H1 (cell line): ENCODE measurements around the gene CIT. TPM values are rescaled to one million over a fixed set of nuclear protein-coding genes. Genes with fewer than 3 reads are reported as not detected.

ENCODE experiments used
- CTCF ChIA-PET: fragments of 300-600 bp; sonication (Branson Sonifier 250); formaldehyde crosslinking; loops from one replicate; lab custom pipeline; 2021; ENCODE audit not compliant: partially characterized antibody; lab: Charles Lee
- POLR2A ChIA-PET: fragments of 300-600 bp; sonication (Branson Sonifier 250); formaldehyde crosslinking; loops from one replicate; lab custom pipeline; 2021; ENCODE audit warnings: inconsistent platforms; ENCODE audit not compliant: partially characterized antibody; lab: Charles Lee
- DNase-seq, 2 experiments: peaks; one replicate each; pipeline versions ENCODE4 v3.0.0 to v3.0.0-alpha.2; 2010 to 2022; ENCODE audit warnings: low spot score in 2 of 2, low read depth in 1 of 2, mixed read lengths in 1 of 2
- FAIRE-seq: peaks from 2 replicates; lab custom pipeline; 2011; peaks lifted over from hg19 to GRCh38; lab: Jason Lieb, UNC
- H2AFZ ChIP-seq: 2 replicates; pipeline ENCODE4 v1.8.1; 2012; ENCODE audit warnings: low read length, inconsistent platforms
- H2AK5ac ChIP-seq: 2 replicates; pipeline ENCODE4 v1.6.1; 2013; ENCODE audit warnings: low read depth, low read length
- H2BK120ac ChIP-seq: replicated peaks from 2 replicates; pipeline ENCODE3; 2013; ENCODE audit warnings: low read depth, low read length, inconsistent platforms
- H2BK12ac ChIP-seq: 2 replicates; pipeline ENCODE4 v1.6.1; 2013; ENCODE audit warnings: low read depth, low read length
- H2BK15ac ChIP-seq: 2 replicates; pipeline ENCODE4 v1.6.1; 2013; ENCODE audit warnings: low read length
- H2BK20ac ChIP-seq: 2 replicates; pipeline ENCODE4 v1.6.1; 2013; ENCODE audit warnings: low read length
- H2BK5ac ChIP-seq: 2 replicates; pipeline ENCODE4 v1.6.1; 2013; ENCODE audit warnings: low read depth, low read length
- H3K14ac ChIP-seq: 2 replicates; pipeline ENCODE4 v1.6.1; 2013; ENCODE audit warnings: inconsistent platforms; ENCODE audit not compliant: insufficient read length
- H3K18ac ChIP-seq: 2 replicates; pipeline ENCODE4 v1.6.1; 2013; ENCODE audit warnings: low read length; ENCODE audit errors: extremely low read depth
- H3K23ac ChIP-seq: 2 replicates; pipeline ENCODE4 v1.6.1; 2013; ENCODE audit warnings: inconsistent platforms; ENCODE audit not compliant: insufficient read length
- H3K23me2 ChIP-seq: 2 replicates; pipeline ENCODE4 v1.6.1; 2013; ENCODE audit warnings: low read depth, low read length
- H3K27ac ChIP-seq: 2 replicates; pipeline ENCODE4 v1.6.1; 2011; ENCODE audit warnings: low read depth, low read length, inconsistent platforms
- H3K27me3 ChIP-seq, 4 experiments: replicated peaks in 1 of 4; 1 replicate in 1 of 4; 2 replicates in 3 of 4; pipeline versions ENCODE4 v1.6.1 to v1.8.1; 2011 to 2013; ENCODE audit warnings: low read length in 3 of 4, mild to moderate bottlenecking in 3 of 4, inconsistent platforms in 2 of 4, mixed read lengths in 2 of 4, moderate library complexity in 1 of 4; ENCODE audit not compliant: control insufficient read depth in 3 of 4, insufficient read depth in 3 of 4; ENCODE audit errors: extremely low read depth in 1 of 4
- H3K36me3 ChIP-seq, 4 experiments: 2 replicates each; pipeline versions ENCODE4 v1.6.1 to v1.8.1; 2011 to 2013; ENCODE audit warnings: mild to moderate bottlenecking in 4 of 4, low read length in 3 of 4, moderate library complexity in 2 of 4, control low read depth in 1 of 4, inconsistent platforms in 1 of 4; ENCODE audit not compliant: insufficient read depth in 4 of 4, control insufficient read depth in 2 of 4
- H3K4ac ChIP-seq: replicated peaks from 2 replicates; pipeline ENCODE3; 2013; ENCODE audit warnings: low read length, low read depth, mixed read lengths, inconsistent platforms; ENCODE audit not compliant: insufficient read length
- H3K4me1 ChIP-seq, 4 experiments: replicated peaks in 1 of 4; 1 replicate in 1 of 4; 2 replicates in 3 of 4; pipeline versions ENCODE4 v1.6.1 to v1.8.1; 2011 to 2013; ENCODE audit warnings: low read length in 3 of 4, inconsistent platforms in 2 of 4, mixed read lengths in 1 of 4; ENCODE audit not compliant: insufficient read depth in 4 of 4, control insufficient read depth in 3 of 4
- H3K4me2 ChIP-seq, 2 experiments: 2 replicates each; pipeline versions ENCODE4 v1.6.1 to v1.8.1; 2011 to 2013; ENCODE audit warnings: low read depth in 2 of 2, low read length in 2 of 2, control low read depth in 1 of 2, inconsistent platforms in 1 of 2, mild to moderate bottlenecking in 1 of 2; ENCODE audit not compliant: insufficient read depth in 1 of 2
- H3K4me3 ChIP-seq, 4 experiments: fragments of 200-600, 300-600 bp in 1 of 4; sonication (generic), shearing (Covaris generic), sonication (Bioruptor Twin) in 1 of 4; 2 replicates each; pipeline versions ENCODE4 v1.5.1 to v1.8.1; 2011 to 2016; ENCODE audit warnings: low read length in 4 of 4, low read depth in 3 of 4, control low read depth in 2 of 4, inconsistent platforms in 2 of 4, mild to moderate bottlenecking in 2 of 4, mixed read lengths in 1 of 4, moderate library complexity in 1 of 4; ENCODE audit not compliant: insufficient read depth in 2 of 4; ENCODE audit errors: extremely low read depth in 1 of 4
- H3K56ac ChIP-seq: replicated peaks from 2 replicates; pipeline ENCODE3; 2013; ENCODE audit warnings: low read depth, mild to moderate bottlenecking, mixed read lengths, low read length, inconsistent platforms; ENCODE audit not compliant: insufficient read length
- H3K79me1 ChIP-seq: 2 replicates; pipeline ENCODE4 v1.6.1; 2013; ENCODE audit warnings: low read depth, low read length, control low read depth
- H3K79me2 ChIP-seq, 2 experiments: 2 replicates each; pipeline versions ENCODE4 v1.6.1 to v1.8.1; 2012 to 2013; ENCODE audit warnings: low read length in 2 of 2, mild to moderate bottlenecking in 2 of 2, inconsistent platforms in 1 of 2; ENCODE audit not compliant: insufficient read depth in 2 of 2, control insufficient read depth in 1 of 2
- H3K9ac ChIP-seq, 4 experiments: replicated peaks in 1 of 4; 1 replicate in 1 of 4; 2 replicates in 3 of 4; pipeline versions ENCODE4 v1.6.1 to v1.8.1; 2011 to 2013; ENCODE audit warnings: low read depth in 3 of 4, low read length in 3 of 4, control low read depth in 2 of 4, mild to moderate bottlenecking in 2 of 4, moderate library complexity in 2 of 4, inconsistent platforms in 1 of 4; ENCODE audit errors: extremely low read depth in 1 of 4
- H3K9me3 ChIP-seq, 2 experiments: 2 replicates each; pipeline versions ENCODE4 v1.6.1 to v1.8.1; 2012 to 2013; ENCODE audit warnings: mild to moderate bottlenecking in 2 of 2, moderate library complexity in 2 of 2, control low read depth in 1 of 2, inconsistent platforms in 1 of 2, low read depth in 1 of 2, low read length in 1 of 2, mixed read lengths in 1 of 2; ENCODE audit not compliant: insufficient read depth in 2 of 2
- H4K20me1 ChIP-seq, 2 experiments: replicated peaks in 1 of 2; 2 replicates each; pipeline versions ENCODE3 to v1.8.1; 2011 to 2013; ENCODE audit warnings: inconsistent platforms in 2 of 2, low read length in 2 of 2, mild to moderate bottlenecking in 1 of 2; ENCODE audit not compliant: insufficient read depth in 2 of 2, control insufficient read depth in 1 of 2
- H4K5ac ChIP-seq: 2 replicates; pipeline ENCODE4 v1.6.1; 2013; ENCODE audit warnings: low read length, low read depth, mixed read lengths, inconsistent platforms; ENCODE audit not compliant: insufficient read length
- H4K8ac ChIP-seq: 2 replicates; pipeline ENCODE4 v1.8.0; 2013; ENCODE audit warnings: mild to moderate bottlenecking, moderate library complexity, low read length, inconsistent platforms; ENCODE audit not compliant: insufficient read depth; ENCODE audit errors: extremely low read depth
- H4K91ac ChIP-seq: replicated peaks from 2 replicates; pipeline ENCODE3; 2013; ENCODE audit warnings: low read length, mixed read lengths, inconsistent platforms; ENCODE audit not compliant: insufficient read length
- BACH1 ChIP-seq: IDR thresholded peaks from 2 replicates; pipeline ENCODE4 v1.6.1; 2012; ENCODE audit warnings: low read length, improper control_type of control experiment
- WGBS, 2 experiments: shearing (Covaris generic) in 1 of 2; methylation state at CpG; one replicate each; pipeline versions ENCODE4 v1.1.6 to v1.1.7; 2013 to 2015; ENCODE audit warnings: low lambda C conversion rate in 2 of 2, mixed read lengths in 2 of 2, inconsistent platforms in 1 of 2, low coverage in 1 of 2, missing lambda C conversion rate in 1 of 2; ENCODE audit not compliant: insufficient replicate concordance in 2 of 2, insufficient coverage in 1 of 2, insufficient read length in 1 of 2; ENCODE audit errors: extremely low coverage in 1 of 2, missing lambda C conversion rate in 1 of 2; 5-methylcytosine and 5-hydroxymethylcytosine counted together
- polyA plus RNA-seq, 7 experiments: library from polyadenylated mRNA; depleted of rRNA in 3 of 7; stranded (reverse) in 5 of 7; unstranded in 2 of 7; fragments of >200 nt in 5 of 7; fragments of 200-250 nt in 2 of 7; gene quantifications; 1 replicate in 5 of 7; 2 replicates in 1 of 7; 4 replicates in 1 of 7; pipeline versions ENCODE4 v1.2.1 to v1.2.3, GENCODE V29; 2011 to 2013; ENCODE audit warnings: missing spikeins in 2 of 7, mixed read lengths in 2 of 7
- total RNA-seq: library from RNA; stranded (reverse); fragmentation: NEBNext Ultra II Directional; extraction: Animal tissue kit (Norgen Biotek cat#: 25700); gene quantifications from 2 replicates; pipeline ENCODE4 v1.2.1, GENCODE V29; 2021

CIT gene
- total and polyA plus RNA-seq, 2 of the 8 experiments (the other 6 are each of a cell fraction or from before 2014, with no cell fraction given) = 17.1 to 60.9 TPM

GRCh38 chr12:119691202-119691810, 185.8 kb downstream of the CIT start:
- H2BK20ac ChIP-seq = no peak overlapping the region
- H2BK15ac ChIP-seq = no peak overlapping the region
- no peak overlapping the region for H4K8ac ChIP-seq
- H4K20me1 ChIP-seq = peaks cover 0 to 2% of the 10 kb centered on the region in 2 experiments
- H3K4me1 ChIP-seq = no peaks in the 10 kb centered on the region; a peak in 1 of 7 replicates
- POLR2A ChIA-PET = no interaction called here
- no peak overlapping the region for H4K5ac ChIP-seq
- H2BK12ac ChIP-seq = no peak overlapping the region
- H3K79me1 ChIP-seq = no peaks in the 10 kb centered on the region; the same call in 1 of the 2 replicates
- no peak overlapping the region for H2AFZ ChIP-seq
- TF ChIP-seq BACH1 = no peak
- no peak overlapping the region for H2BK120ac ChIP-seq
- H3K9me3 ChIP-seq = no peaks in the 10 kb centered on the region; a peak in 1 of 4 replicates
- FAIRE-seq (no peak), DNase-seq (no peak)
- no peak overlapping the region for H3K18ac ChIP-seq
- no peak overlapping the region for H2BK5ac ChIP-seq
- H3K79me2 ChIP-seq = no peaks in the 10 kb centered on the region
- no peak overlapping the region for H3K56ac ChIP-seq
- no peak overlapping the region for H3K4ac ChIP-seq
- H3K27ac ChIP-seq = no peak overlapping the region; the same call in 1 of the 2 replicates
- CTCF ChIA-PET = interaction anchor here (0.6 kb wide), 1 partner anchor 114 kb away, joined by 3 read pairs; no protein-coding TSS in a partner anchor
- WGBS, 2 experiments = 91% methylated on average over 6 of the region's 6 CpGs; no CpG with 5 or more reads in 1 of the 2 experiments
- no peak overlapping the region for H2AK5ac ChIP-seq
- no peak overlapping the region for H3K4me3 ChIP-seq
- no peak overlapping the region for H3K23ac ChIP-seq
- no peak overlapping the region for H3K4me2 ChIP-seq
- no peak overlapping the region for H3K14ac ChIP-seq
- H3K9ac ChIP-seq = no peak overlapping the region
- peaks cover 7 to 28% (median 9%) of the 10 kb centered on the region in 4 experiments; a peak in 7 of 8 replicates for H3K36me3 ChIP-seq
- H4K91ac ChIP-seq = no peak overlapping the region
- no peaks in the 10 kb centered on the region for H3K23me2 ChIP-seq
- H3K27me3 ChIP-seq = no peaks in the 10 kb centered on the region
